Measurements from ENCODE around the gene MCC.

GRCh38 chr5:113491022-113491421 is 2.8 kb upstream of the MCC start:
- TF ChIP-seq POLR2A (IDR thresholded peaks at IDR 0.05; ENCODE audit: low read length) = no peak
- no peak for TF ChIP-seq MAX (IDR thresholded peaks at IDR 0.05)
- no peak for TF ChIP-seq CTCF (IDR thresholded peaks at IDR 0.05)
- no peak for TF ChIP-seq RNF2 (IDR thresholded peaks at IDR 0.05; ENCODE audit: borderline replicate concordance, low read depth)
- no peak for TF ChIP-seq EP300 (IDR thresholded peaks at IDR 0.05)
- TF ChIP-seq CEBPB (IDR thresholded peaks at IDR 0.05) = no peak
- no peak for TF ChIP-seq ZNF302 (CRISPR knock-in tag; IDR thresholded peaks at IDR 0.05)
- no peak for TF ChIP-seq CBX2 (IDR thresholded peaks at IDR 0.05; ENCODE audit: borderline replicate concordance, low read depth)

All from A549 (cell line).